H1 (cell line): Measurements from ENCODE around the gene ANKRD26. TPM values are rescaled to one million over a fixed set of nuclear protein-coding genes. Genes with fewer than 3 reads are reported as not detected.

Experiments used
- CHD1 ChIP-seq: IDR thresholded peaks from 2 replicates; pipeline ENCODE4 v1.6.1; 2012; ENCODE audit warnings: low read depth, low read length, improper control_type of control experiment
- MAFK ChIP-seq: IDR thresholded peaks from 2 replicates; pipeline ENCODE4 v1.6.1; 2012; ENCODE audit warnings: low read depth, mild to moderate bottlenecking, improper control_type of control experiment, low read length
- polyA plus RNA-seq, 7 experiments: library from polyadenylated mRNA; depleted of rRNA in 3 of 7; stranded (reverse) in 5 of 7; unstranded in 2 of 7; fragments of >200 nt in 5 of 7; fragments of 200-250 nt in 2 of 7; gene quantifications; 1 replicate in 5 of 7; 2 replicates in 1 of 7; 4 replicates in 1 of 7; pipeline versions ENCODE4 v1.2.1 to v1.2.3, GENCODE V29; 2011 to 2013; ENCODE audit warnings: missing spikeins in 2 of 7, mixed read lengths in 2 of 7
- total RNA-seq: library from RNA; stranded (reverse); fragmentation: NEBNext Ultra II Directional; extraction: Animal tissue kit (Norgen Biotek cat#: 25700); gene quantifications from 2 replicates; pipeline ENCODE4 v1.2.1, GENCODE V29; 2021
- TF ChIP-seq, protein P1 (sequence below), 3 experiments: IDR thresholded peaks; 1 replicate in 2 of 3; 2 replicates in 1 of 3; pipeline versions ENCODE4 v1.5.1 to v1.6.1; 2011; ENCODE audit warnings: low read length in 3 of 3, mild to moderate bottlenecking in 3 of 3, inconsistent platforms in 2 of 3, low read depth in 1 of 3, moderate library complexity in 1 of 3; ENCODE audit not compliant: insufficient read depth in 1 of 3; ENCODE audit errors: control extremely low read depth in 1 of 3

Gene ANKRD26
- total and polyA plus RNA-seq, 2 of the 8 experiments (the other 6 are each of a cell fraction or from before 2014, with no cell fraction given) = 1.3 to 8.8 TPM

- TF ChIP-seq, protein P1, sequence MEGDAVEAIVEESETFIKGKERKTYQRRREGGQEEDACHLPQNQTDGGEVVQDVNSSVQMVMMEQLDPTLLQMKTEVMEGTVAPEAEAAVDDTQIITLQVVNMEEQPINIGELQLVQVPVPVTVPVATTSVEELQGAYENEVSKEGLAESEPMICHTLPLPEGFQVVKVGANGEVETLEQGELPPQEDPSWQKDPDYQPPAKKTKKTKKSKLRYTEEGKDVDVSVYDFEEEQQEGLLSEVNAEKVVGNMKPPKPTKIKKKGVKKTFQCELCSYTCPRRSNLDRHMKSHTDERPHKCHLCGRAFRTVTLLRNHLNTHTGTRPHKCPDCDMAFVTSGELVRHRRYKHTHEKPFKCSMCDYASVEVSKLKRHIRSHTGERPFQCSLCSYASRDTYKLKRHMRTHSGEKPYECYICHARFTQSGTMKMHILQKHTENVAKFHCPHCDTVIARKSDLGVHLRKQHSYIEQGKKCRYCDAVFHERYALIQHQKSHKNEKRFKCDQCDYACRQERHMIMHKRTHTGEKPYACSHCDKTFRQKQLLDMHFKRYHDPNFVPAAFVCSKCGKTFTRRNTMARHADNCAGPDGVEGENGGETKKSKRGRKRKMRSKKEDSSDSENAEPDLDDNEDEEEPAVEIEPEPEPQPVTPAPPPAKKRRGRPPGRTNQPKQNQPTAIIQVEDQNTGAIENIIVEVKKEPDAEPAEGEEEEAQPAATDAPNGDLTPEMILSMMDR (IDR thresholded peaks at IDR 0.05; ENCODE audit: control extremely low read depth in 1 of 3, insufficient read depth in 1 of 3, low read depth in 1 of 3, low read length in 3 of 3) = no peak
- TF ChIP-seq CHD1 (no peak), MAFK (no peak)
These were observed 65.1 kb downstream of the ANKRD26 start (continued) for GRCh38 chr10:27035163-27035562.
